ENCODE measurements around the gene RRBP1.

DNA sequence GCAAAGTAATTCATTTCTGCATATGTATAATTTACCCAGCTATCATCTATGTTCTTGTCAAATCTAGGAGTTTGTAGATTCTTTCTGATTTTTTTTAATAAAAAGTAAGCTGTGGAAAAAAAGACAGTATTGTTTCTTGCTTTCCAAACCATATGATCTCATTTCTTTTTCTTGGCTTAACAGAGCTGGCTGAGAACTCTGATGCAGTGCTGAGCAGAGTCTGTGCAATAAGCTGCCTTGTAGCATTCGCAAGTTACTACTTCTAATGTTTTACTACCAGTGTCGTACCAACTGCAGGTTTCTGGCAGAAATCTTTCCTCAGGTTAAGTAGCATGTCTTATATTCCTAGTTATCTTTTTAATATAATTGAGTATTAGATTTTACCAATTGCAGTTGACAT is 15.6 kb downstream of the RRBP1 start:
- TF ChIP-seq CTCF (IDR thresholded peaks at IDR 0.05) (no peak), POLR2A (IDR thresholded peaks at IDR 0.05) (no peak)

Data from lower leg skin (tissue), 3 donors.